Measurements from ENCODE around the gene PLXNA4.

PLXNA4 gene

GRCh38 chr7:132130497-132130896 is 445.8 kb downstream of the PLXNA4 start:
- TF ChIP-seq CTCF (IDR thresholded peaks at IDR 0.05), result no peak

- no peak for TF ChIP-seq CTCF (IDR thresholded peaks at IDR 0.05)
Measured at GRCh38 chr7:132125872-132126595, 450.2 kb downstream of the PLXNA4 start.

GRCh38 chr7:132125096-132125495 is 451.2 kb downstream of the PLXNA4 start:
- TF ChIP-seq CTCF (IDR thresholded peaks at IDR 0.05), result no peak

- no peak for TF ChIP-seq CTCF (IDR thresholded peaks at IDR 0.05)
Measured at GRCh38 chr7:132124575-132124974, 451.7 kb downstream of the PLXNA4 start.

GRCh38 chr7:132123773-132124172 is 452.5 kb downstream of the PLXNA4 start:
- no peak for TF ChIP-seq CTCF (IDR thresholded peaks at IDR 0.05)

- TF ChIP-seq CTCF (IDR thresholded peaks at IDR 0.05), result no peak
Measured at GRCh38 chr7:132122901-132123300, 453.4 kb downstream of the PLXNA4 start.

GRCh38 chr7:132121987-132122386 is 454.3 kb downstream of the PLXNA4 start:
- no peak for TF ChIP-seq CTCF (IDR thresholded peaks at IDR 0.05)

- no peak for TF ChIP-seq CTCF (IDR thresholded peaks at IDR 0.05)
Measured at GRCh38 chr7:132118641-132119040, 457.6 kb downstream of the PLXNA4 start.

Data from LNCAP (cell line).